ENCODE results near the gene MITF. TPM values are rescaled to one million over a fixed set of nuclear protein-coding genes. Genes with fewer than 3 reads are reported as not detected.

Gene MITF
- total RNA-seq, 1 donor from 2014 or later: 0.25 TPM

GRCh38 chr3:69815970-69816369, 76.7 kb downstream of the MITF start:
- Mint-ChIP-seq H3K4me1 (ENCODE audit: low read depth, unreplicated experiment) (no peaks in the 10 kb centered on the region), H3K36me3 (ENCODE audit: unreplicated experiment) (no peaks in the 10 kb centered on the region), H3K27me3 (ENCODE audit: unreplicated experiment) (peaks cover 1% of the 10 kb centered on the region), H3K9me3 (ENCODE audit: unreplicated experiment) (no peaks in the 10 kb centered on the region), H3K4me3 (ENCODE audit: unreplicated experiment) (no peak overlapping the region), H3K27ac (ENCODE audit: unreplicated experiment) (no peak overlapping the region)
- no peak for TF ChIP-seq CTCF (IDR thresholded peaks at IDR 0.05; ENCODE audit: partially characterized antibody, unreplicated experiment)
- no peak for DNase-seq

- Mint-ChIP-seq H3K4me3 (ENCODE audit: unreplicated experiment) (no peak overlapping the region), H3K9me3 (ENCODE audit: unreplicated experiment) (no peaks in the 10 kb centered on the region), H3K36me3 (ENCODE audit: unreplicated experiment) (no peaks in the 10 kb centered on the region), H3K27me3 (ENCODE audit: unreplicated experiment) (peaks cover 1% of the 10 kb centered on the region), H3K27ac (ENCODE audit: unreplicated experiment) (no peak overlapping the region), H3K4me1 (ENCODE audit: low read depth, unreplicated experiment) (no peaks in the 10 kb centered on the region)
- TF ChIP-seq CTCF (IDR thresholded peaks at IDR 0.05; ENCODE audit: partially characterized antibody, unreplicated experiment): no peak
- no peak for DNase-seq
These were observed 78.7 kb downstream of the MITF start for GRCh38 chr3:69817988-69818387.

GRCh38 chr3:69819282-69819681, 80.0 kb downstream of the MITF start:
- Mint-ChIP-seq H3K4me3 (ENCODE audit: unreplicated experiment) (no peak overlapping the region), H3K27ac (ENCODE audit: unreplicated experiment) (no peak overlapping the region), H3K9me3 (ENCODE audit: unreplicated experiment) (no peaks in the 10 kb centered on the region), H3K4me1 (ENCODE audit: low read depth, unreplicated experiment) (no peaks in the 10 kb centered on the region), H3K36me3 (ENCODE audit: unreplicated experiment) (no peaks in the 10 kb centered on the region), H3K27me3 (ENCODE audit: unreplicated experiment) (peaks cover under 1% of the 10 kb centered on the region)
- no peak for TF ChIP-seq CTCF (IDR thresholded peaks at IDR 0.05; ENCODE audit: partially characterized antibody, unreplicated experiment)
- no peak for DNase-seq

GRCh38 chr3:69821133-69821532, 81.9 kb downstream of the MITF start:
- Mint-ChIP-seq H3K4me1 (ENCODE audit: low read depth, unreplicated experiment) (no peaks in the 10 kb centered on the region), H3K4me3 (ENCODE audit: unreplicated experiment) (no peak overlapping the region), H3K27me3 (ENCODE audit: unreplicated experiment) (no peaks in the 10 kb centered on the region), H3K9me3 (ENCODE audit: unreplicated experiment) (no peaks in the 10 kb centered on the region), H3K27ac (ENCODE audit: unreplicated experiment) (no peak overlapping the region), H3K36me3 (ENCODE audit: unreplicated experiment) (no peaks in the 10 kb centered on the region)
- DNase-seq: no peak
- TF ChIP-seq CTCF (IDR thresholded peaks at IDR 0.05; ENCODE audit: partially characterized antibody, unreplicated experiment): no peak

GRCh38 chr3:69823743-69824142, 84.5 kb downstream of the MITF start:
- no peaks in the 10 kb centered on the region for H3K9me3 Mint-ChIP-seq (ENCODE audit: unreplicated experiment)
- H3K27ac Mint-ChIP-seq (ENCODE audit: unreplicated experiment): no peak overlapping the region
- no peak for DNase-seq
- no peaks in the 10 kb centered on the region for H3K36me3 Mint-ChIP-seq (ENCODE audit: unreplicated experiment)
- H3K4me1 Mint-ChIP-seq (ENCODE audit: low read depth, unreplicated experiment): no peaks in the 10 kb centered on the region
- no peaks in the 10 kb centered on the region for H3K27me3 Mint-ChIP-seq (ENCODE audit: unreplicated experiment)
- H3K4me3 Mint-ChIP-seq (ENCODE audit: unreplicated experiment): no peak overlapping the region
- no peak for TF ChIP-seq CTCF (IDR thresholded peaks at IDR 0.05; ENCODE audit: partially characterized antibody, unreplicated experiment)
